Measurements from ENCODE around the gene AHNAK2.
"Not testable (repeated sequence)": the region's sequence is repeated elsewhere in the genome, so short reads cannot be mapped to it uniquely, and the experiment has no call there.

Gene AHNAK2

DNA sequence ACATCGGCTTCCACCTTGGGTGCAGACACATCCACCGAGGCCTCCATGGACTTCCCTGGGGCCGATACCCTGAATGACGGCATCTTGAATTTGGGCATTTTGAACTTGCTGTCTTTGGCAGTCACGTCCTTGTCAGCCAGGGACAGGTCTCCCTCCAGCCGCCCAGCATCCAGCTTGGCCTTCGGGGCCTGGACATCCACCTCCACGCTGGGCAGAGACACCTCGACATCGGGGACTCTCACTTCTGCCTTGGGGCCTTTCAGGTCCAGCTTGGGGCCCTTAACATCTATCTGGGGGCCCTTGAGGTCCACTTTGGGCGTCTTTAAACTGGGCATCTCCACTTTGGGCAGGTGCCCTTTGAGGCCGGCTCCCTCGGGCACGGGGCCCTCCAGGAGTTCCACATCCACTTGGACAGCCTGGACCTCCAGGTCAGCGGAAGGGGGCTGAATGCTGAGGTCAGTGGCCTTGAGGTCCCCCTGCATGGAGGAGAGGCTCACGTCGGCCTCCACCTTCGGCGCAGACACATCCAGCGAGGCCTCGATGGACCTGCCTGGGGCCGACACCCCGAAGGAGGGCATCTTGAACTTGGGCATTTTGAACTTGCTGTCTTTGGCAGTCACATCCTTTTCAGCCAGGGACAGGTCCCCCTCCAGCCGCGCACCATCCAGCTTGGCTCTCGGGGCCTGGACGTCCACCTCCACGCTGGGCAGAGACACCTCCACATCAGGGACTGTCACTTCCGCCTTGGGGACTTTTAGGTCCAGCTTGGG lies 33.6 kb downstream of the AHNAK2 start:
- not testable (repeated sequence) for ATAC-seq

- not testable (repeated sequence) for ATAC-seq
These were observed 34.2 kb downstream of the AHNAK2 start for GRCh38 chr14:104944016-104944308.

- not testable (repeated sequence) for ATAC-seq
These were observed 34.8 kb downstream of the AHNAK2 start for GRCh38 chr14:104943216-104944015.

GRCh38 chr14:104942586-104942985 lies 35.6 kb downstream of the AHNAK2 start:
- TF ChIP-seq RARB (CRISPR knock-in tag; IDR thresholded peaks at IDR 0.05) (no peak), SNAI2 (CRISPR knock-in tag; IDR thresholded peaks at IDR 0.05) (no peak), ZFP3 (CRISPR knock-in tag; IDR thresholded peaks at IDR 0.05) (no peak), TCF4 (CRISPR knock-in tag; IDR thresholded peaks at IDR 0.05; ENCODE audit: borderline replicate concordance) (no peak), ZC3H10 (CRISPR knock-in tag; IDR thresholded peaks at IDR 0.05) (no peak), CSRNP3 (CRISPR knock-in tag; IDR thresholded peaks at IDR 0.05) (no peak), PATZ1 (CRISPR knock-in tag; IDR thresholded peaks at IDR 0.05; ENCODE audit: borderline replicate concordance) (no peak), ZNF8 (CRISPR knock-in tag; IDR thresholded peaks at IDR 0.05) (no peak), GLIS3 (CRISPR knock-in tag; IDR thresholded peaks at IDR 0.05) (no peak), OSR1 (CRISPR knock-in tag; IDR thresholded peaks at IDR 0.05) (no peak), BACH2 (CRISPR knock-in tag; IDR thresholded peaks at IDR 0.05; ENCODE audit: borderline replicate concordance) (no peak), CSDC2 (CRISPR knock-in tag; IDR thresholded peaks at IDR 0.05) (no peak), TSHZ2 (CRISPR knock-in tag; IDR thresholded peaks at IDR 0.05) (no peak), ZNF565 (CRISPR knock-in tag; conservative IDR thresholded peaks at IDR 0.05; ENCODE audit: low read depth) (no peak), TOX (CRISPR knock-in tag; IDR thresholded peaks at IDR 0.05; ENCODE audit: borderline replicate concordance) (no peak), ISL1 (CRISPR knock-in tag; IDR thresholded peaks at IDR 0.05) (no peak)
- TF ChIP-seq, protein P1, sequence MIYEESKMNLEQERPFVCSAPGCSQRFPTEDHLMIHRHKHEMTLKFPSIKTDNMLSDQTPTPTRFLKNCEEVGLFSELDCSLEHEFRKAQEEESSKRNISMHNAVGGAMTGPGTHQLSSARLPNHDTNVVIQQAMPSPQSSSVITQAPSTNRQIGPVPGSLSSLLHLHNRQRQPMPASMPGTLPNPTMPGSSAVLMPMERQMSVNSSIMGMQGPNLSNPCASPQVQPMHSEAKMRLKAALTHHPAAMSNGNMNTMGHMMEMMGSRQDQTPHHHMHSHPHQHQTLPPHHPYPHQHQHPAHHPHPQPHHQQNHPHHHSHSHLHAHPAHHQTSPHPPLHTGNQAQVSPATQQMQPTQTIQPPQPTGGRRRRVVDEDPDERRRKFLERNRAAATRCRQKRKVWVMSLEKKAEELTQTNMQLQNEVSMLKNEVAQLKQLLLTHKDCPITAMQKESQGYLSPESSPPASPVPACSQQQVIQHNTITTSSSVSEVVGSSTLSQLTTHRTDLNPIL (CRISPR knock-in tag; IDR thresholded peaks at IDR 0.05; ENCODE audit: low read depth), result no peak
- TF ChIP-seq, protein P2, sequence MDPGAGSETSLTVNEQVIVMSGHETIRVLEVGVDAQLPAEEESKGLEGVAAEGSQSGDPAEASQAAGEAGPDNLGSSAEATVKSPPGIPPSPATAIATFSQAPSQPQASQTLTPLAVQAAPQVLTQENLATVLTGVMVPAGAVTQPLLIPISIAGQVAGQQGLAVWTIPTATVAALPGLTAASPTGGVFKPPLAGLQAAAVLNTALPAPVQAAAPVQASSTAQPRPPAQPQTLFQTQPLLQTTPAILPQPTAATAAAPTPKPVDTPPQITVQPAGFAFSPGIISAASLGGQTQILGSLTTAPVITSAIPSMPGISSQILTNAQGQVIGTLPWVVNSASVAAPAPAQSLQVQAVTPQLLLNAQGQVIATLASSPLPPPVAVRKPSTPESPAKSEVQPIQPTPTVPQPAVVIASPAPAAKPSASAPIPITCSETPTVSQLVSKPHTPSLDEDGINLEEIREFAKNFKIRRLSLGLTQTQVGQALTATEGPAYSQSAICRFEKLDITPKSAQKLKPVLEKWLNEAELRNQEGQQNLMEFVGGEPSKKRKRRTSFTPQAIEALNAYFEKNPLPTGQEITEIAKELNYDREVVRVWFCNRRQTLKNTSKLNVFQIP (CRISPR knock-in tag; IDR thresholded peaks at IDR 0.05; ENCODE audit: borderline replicate concordance, low read depth), result no peak
- no peak for ATAC-seq

Measured in SK-N-SH treated with all-trans-retinoic acid at 6 μM for 48 hours (cell line).